ENCODE data around the gene KCNK3.

KCNK3 gene

DNA sequence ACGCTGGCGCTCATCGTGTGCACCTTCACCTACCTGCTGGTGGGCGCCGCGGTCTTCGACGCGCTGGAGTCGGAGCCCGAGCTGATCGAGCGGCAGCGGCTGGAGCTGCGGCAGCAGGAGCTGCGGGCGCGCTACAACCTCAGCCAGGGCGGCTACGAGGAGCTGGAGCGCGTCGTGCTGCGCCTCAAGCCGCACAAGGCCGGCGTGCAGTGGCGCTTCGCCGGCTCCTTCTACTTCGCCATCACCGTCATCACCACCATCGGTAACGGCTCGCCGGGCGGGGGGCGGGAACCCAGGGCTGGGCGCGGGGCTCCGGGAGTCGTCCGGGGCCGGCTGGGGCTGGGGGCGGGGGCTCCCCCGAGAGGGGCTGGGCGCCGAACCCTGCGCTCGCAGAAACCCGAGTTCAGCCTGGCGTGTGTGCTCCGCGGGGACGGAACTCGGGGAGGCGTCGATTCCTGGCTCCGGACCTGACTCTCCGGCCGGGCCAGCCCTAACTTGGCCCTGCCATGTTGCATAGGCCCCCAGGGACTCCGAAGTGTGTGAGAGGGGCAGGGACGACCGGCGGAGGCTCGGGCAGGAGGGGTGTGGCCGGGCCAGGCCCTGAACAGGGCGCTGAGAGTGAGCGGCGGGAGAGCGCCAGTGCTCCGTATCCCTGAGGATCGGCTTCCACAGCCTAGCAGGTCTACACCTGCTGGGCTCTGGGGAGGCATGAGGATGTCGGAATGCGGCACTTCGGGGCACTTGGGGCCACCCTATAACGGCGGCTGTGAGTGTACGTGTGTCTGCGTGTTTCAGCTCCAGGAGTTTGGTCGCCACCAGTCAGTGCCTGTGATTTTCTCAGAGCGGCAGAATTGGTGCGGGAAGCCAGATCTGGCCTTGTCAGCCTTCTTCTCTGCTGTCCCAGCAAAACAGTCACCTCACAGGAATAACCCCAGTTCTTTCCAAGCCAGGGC is 651 bp downstream of the KCNK3 start:
- DNase-seq = peak; percentile 15

DNA sequence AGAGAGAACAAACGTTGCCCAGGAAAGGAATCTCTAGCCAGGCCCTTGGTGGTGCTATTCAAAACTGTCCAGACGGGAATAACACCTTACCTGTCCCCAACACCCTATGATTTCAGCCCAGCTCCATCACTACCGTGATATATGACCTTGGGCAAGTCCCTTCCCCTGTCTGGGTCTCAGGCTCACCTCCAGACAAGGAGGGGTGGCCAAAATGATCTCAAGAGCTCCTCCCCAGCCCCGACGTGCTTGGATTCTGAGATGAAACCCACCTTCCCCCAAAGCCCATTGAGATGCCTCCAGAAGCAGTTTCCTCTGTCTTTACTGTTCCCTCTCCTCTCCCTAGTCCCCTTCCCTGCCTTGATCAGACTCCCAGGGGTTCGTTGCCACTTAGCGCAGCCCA is 1.5 kb downstream of the KCNK3 start:
- no peak for DNase-seq

DNA sequence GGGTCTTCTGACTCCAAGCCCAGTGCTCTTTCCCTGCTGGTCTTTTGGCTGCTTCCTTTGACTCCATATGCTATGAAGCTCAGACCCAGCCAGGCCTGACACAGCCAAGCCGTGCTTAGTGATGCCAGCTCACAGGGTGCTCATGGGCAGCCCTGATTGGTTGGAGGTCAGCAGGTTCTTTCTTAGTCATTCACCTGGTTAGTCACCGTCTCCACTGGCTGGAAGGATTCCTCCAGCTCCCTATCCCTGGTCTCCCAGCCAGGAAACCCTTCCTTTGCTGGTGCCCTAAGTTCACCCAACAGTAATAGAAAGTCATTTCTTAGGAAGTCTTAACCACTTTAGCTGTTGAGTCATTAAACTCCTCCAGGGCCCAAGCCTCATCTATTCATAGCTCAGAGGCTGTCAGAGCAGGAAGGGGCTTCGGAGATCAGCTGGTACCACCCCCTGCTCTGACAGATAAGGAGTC is 3.9 kb downstream of the KCNK3 start:
- DNase-seq = no peak

DNA sequence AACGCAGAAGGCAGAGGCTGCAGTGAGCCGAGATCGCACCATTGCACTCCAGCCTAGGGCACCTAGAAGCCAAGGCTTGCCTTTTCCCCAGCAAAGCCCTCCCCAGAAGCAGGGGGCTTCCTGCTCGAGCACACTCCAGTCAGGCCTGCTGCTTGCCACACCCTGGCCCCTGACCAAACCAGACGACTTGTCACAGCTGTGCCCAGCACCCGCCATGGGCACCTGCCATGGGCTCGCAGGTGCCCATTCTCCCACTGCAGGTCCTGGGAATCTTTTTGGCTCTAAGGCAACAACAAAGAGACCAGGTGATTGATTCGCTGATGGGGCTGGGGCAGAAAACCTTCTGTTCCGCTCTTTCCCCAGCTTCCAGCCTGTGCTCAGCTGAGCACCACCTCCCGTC is 4.9 kb downstream of the KCNK3 start:
- DNase-seq = no peak

DNA sequence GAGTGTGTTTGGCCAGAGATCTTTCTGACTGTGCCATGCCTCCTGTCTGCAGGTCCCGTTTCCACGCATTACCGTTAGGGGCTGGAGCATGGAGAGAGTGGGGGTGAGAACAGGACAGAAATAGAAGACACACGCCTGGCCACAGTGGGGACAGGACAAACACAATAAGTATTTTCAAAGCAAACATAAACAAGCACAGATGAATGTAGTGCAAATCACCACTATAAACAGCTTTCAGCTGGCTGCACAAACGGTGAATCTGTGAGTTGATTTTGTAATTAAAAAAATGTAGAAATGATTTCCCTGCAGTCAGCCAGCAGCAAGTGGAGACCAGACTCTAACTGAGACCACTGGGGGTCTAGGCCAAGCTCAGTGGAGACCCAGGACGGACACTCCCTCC is 6.8 kb downstream of the KCNK3 start:
- DNase-seq = no peak

DNA sequence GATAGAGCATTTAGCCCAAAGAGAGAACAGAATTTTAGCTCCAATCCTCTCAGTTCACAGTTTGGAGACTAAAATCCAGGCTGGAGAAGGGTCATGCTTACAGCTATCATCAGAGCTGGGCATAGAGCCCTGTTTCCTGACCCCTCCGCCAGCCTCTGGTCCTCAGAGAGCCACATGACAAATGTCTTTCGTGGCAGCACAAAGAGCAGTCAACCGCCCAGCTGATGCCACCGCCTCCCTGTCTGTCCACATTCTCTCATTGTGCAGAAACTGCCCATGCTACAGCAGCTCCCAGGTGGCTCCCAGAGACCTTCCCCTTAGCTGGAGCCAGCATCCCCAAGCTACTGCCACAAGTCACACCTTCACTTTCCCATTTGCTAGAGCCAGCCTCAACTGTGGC is 7.6 kb downstream of the KCNK3 start:
- no peak for DNase-seq

DNA sequence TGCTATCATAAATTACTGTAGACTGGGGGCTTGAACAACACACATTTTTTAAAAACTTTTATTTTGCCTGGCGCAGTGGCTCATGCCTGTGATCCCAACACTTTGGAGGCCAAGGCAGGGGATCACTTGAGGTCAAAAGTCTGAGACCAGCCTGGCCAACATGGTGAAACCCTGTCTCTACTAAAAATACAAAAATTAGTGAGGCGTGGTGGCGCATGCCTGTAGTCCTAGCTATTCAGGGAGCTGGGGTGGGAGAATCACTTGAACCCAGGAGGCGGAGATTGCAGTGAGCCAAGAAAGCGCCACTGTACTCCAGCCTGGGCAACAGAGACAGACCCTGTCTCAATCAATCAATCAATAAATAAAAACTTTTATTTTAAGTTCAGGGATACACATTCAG is 9.1 kb downstream of the KCNK3 start:
- no peak for DNase-seq

DNA sequence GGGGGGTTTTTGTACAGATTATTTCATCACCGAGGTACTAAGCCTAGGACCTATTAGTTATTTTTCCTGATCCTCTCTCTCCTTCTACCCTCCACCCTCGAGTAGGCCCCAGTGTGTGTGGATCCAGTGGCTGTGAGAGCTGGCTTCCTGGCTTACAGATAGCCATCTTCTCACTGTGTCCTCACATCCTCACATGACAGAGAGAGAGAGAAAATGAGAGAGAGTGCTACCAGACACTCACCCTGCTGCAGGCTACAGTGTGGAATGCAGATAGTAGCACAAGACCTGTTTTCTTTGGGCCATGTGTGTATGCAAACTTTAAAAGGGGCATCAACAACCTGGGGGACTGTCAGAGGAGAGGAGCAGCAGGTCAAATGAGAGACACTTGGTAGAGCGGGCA is 9.5 kb downstream of the KCNK3 start:
- no peak for DNase-seq

DNA sequence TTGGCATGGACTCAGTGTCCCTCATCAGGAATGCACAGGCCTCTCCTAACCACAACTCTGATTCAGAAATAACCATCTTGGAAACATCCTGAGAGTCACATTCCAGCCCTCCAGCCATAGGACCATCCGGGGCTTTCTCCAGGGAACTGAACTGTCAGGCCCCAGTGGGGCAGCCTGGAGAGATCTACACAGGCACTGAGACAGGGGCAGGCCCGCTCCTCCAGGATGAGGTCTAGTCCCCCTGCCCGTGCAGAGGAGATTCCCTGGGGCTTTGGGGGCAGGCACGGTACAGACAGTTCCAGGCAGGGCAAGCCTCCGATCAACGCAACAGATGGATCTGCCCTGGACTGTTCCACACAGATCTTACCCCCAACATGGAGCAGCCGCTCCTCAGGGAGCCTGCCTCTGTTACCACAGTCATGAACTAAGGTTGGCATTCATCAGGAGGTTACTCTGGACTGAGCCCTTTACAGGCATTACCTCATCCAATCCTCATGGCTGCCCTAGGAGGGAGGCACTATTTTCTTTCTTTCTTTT is 12.0 kb downstream of the KCNK3 start:
- no peak for DNase-seq

DNA sequence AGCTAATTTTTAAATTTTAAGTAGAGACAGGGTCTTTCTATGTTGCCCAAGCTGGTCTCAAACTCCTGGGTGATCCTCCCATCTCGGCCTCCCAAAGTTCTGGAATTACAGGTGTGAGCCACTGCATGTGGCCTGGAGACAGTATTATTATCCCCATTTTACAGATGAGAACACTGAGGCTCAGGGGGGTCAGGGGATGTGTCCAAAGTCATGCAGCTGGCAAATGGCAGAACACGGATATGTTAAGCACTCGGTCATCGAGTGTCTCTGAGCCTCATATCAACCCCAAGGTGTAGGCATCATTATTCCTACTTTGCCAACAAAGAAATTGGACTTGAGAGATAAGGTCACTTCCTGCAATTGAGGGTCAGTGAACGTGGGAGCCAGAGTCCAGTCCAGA is 12.6 kb downstream of the KCNK3 start:
- DNase-seq = no peak

DNA sequence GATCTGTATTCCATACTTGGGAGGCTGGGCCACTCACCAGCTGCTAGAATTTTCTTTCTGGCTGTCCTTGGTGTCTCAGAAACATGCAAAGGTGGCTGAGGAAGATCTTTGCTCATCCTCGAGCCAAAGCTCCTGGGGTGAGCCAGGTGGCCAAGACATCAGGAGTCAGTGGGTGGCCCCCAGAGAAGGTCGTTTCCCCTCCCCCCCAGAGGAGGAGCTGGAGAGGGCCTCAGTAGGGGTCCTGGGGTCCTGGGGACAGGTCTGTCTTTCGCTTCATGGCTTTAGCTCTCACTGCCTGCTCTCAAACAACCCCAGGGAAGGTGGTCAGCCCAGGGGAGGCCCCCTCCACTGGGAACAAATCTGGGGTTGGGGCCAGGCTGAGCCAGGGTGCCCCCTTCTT is 13.6 kb downstream of the KCNK3 start:
- DNase-seq = no peak

DNA sequence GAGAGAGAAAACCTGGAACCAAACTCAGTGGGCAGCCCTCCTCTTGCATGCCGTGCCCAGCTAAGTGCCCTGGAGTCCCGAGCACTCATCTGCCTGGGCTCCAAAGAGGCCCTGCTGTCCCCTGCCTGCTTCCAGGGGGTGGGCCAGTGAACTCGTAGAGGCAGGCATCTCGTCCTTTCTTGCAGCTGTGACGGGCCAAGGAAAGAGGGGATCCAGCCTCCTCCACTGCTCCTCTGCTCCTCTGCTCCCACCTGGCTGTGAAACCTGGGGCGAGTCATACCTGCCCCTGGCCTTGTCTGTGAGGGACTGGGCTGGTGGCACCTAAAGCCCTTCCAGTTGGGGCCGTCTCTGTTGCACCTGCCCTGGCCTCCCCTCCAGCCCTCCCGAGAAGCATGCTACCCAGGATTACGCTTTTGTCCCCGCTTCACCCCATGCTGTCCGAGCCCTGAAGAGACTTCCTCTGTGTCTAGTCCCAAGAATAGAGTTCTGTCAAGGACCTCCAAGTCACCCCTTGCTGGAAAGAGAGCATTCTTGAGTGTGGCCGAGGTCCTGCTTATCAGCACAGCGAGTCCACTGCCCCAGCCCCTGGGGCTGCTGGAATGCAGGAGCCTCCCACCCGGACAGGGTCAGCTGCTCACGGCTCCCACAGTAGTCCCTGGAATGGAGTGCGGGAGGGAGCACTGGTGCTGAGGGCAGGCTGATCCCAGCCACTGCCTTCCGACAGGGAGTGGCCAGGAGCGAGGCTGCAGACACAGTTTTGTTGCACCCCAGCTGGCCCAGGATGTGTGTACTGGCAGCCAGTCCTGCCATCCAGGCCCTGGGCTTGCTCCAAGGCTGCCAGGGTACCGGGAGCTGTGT is 14.3 kb downstream of the KCNK3 start:
- DNase-seq = no peak

DNA sequence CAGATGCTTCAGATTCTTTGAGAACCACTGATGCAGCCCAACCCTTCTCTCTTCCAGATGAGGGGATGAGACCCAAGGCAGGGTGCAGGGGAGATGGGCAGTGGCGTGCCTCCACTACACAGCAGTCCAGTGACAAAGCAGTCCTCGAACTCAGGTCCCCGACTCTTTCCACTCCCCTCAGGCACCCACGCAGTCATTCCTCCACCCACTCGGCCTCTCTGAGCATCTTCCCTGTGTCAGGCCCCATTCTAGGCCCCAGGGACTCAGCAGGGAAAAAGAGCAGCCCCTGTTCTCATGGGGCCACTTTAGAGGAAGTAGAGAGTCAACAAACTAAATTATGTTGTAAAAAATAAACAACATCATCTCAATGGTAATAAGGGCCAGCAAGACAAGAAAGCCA is 15.2 kb downstream of the KCNK3 start:
- no peak for DNase-seq

DNA sequence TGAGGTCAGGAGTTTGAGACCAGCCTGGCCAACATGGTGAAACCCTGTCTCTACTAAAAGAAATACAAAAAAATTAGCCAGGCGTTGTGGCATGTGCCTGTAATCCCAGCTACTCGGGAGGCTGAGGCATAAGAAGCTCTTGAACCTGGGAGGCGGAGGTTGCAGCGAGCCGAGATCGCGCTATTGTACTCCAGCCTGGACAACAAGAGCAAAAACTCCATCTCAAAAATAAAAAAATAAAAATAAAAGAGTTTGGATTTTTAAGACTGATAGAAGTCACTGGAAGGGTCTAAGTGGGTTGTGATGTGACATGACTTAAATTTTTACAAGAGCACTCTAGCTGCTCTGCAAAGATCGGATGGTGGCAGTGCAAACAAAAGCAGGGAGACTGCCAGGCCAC is 15.9 kb downstream of the KCNK3 start:
- no peak for DNase-seq

DNA sequence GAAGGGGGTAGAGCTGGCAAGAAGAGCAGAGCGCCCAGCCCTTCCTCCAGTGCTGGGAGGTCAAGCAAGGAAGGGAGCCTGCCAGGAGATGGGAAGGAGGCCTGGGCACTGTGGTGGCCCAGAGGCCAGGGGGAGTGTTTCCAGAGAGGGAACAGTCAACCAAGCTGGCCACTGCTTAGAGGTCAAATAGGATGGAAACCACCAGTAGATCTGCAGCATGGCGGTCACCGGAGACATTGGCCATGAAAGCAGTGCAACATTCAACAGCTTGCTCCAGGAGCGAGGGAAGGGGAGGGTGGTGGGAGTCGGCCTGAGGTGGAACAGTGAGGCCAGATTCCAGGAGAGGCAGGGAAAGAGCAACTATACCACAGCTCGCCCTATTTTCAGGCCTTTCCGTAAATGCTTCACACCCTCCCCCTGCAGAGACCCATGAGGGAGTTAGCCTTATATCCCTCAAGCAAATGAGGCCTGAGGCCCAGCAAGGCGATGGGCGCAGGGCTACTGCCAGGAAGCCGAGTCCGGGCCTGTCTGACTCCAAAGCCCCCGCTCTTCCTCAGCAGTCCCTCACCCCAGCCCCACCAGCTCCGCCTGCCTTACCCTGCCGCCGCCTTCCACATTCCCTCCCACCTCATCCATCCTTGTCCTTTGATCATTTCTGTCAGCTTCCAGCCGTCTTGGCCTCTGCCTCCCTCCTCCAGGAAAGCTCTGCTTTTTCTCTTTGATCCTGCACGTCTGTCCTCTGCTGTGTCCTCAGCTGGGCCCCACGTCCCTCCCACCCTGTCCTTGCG is 17.0 kb downstream of the KCNK3 start:
- no peak for DNase-seq

DNA sequence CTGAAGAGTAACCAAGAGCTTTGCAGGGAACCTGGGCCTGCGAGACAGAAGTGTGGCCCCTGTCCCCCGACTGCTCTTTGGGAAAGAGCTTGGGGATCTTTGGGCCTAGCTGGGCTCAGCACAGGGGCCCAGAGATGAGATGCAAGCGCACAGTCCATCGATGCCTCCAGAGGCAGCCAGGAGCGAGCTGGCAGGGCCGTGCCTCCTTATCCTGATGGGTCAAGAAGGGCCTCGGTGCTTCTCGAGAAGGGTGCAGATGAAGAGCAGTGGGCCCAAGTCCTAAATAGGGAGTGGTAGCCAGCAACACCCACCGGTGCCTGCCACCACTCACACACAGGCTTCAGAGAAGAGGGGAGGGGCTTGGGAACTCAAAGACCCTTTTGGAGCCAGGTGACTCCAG is 17.6 kb downstream of the KCNK3 start:
- no peak for DNase-seq

DNA sequence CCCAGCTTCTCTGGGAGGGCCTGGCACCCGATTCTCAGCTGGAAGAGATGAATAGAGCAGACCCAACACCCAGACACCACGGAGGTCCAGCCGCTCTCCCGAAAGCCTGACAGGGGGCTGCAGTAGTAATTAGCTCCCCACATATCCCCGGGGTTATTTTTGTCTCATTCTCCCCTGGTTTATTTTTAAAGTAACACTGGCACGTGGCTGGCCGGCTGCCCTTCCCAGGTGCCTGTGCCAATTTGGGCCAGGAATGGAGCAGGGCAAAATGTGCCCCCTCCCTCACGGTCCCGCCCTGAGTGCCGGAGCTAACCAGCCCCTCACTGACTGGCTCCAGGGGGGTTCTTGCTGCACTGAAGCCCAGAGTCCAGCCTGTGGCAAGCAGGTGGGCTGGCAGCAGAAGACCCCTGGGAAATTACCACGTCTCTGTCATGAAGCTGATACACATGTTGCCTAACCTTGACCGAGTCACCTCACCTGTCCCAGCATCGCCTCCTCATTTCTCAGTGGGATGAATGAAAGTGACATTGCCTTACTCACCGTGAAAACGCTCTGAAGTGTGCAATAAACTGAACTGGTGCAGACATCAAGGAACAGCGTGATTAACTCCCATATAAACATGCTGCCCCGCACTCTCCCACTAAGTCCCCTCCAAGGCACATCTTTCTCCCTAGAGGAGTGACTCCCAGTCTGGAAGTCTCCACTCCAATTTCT is 18.4 kb downstream of the KCNK3 start:
- no peak for DNase-seq

DNA sequence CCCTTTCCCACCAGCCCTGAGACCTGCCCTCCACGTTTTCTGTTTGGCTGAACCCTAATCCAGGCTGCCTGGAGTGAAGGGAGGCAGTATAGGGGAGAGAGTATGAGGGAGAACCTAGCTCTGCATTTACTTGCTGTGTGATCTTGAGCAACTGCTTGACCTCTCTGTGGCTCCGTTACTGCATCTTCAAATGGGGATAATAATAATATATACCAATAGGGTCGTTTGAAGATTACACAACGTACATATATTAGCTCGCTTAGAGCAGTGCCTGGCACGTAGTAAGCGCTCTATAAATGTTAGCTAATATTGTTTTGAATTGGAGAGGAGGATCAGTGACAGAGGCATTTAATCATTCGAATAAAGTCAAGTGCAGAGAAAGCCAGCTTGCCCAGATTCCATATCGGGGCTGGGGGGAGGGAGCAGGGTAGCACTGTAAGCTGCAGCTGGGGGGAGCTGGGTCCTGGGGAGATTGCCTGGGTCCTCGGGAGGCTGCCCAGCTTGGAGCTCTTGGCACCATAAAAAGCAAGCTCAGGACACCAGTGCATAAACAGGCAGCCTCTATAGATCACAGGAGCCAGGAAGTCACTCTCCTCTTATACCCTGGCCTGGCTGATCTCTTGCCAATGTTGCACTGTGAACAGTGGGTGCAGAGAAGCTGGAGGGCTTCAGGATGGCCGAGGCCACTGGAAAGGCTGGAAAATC is 19.1 kb downstream of the KCNK3 start:
- no peak for DNase-seq

DNA sequence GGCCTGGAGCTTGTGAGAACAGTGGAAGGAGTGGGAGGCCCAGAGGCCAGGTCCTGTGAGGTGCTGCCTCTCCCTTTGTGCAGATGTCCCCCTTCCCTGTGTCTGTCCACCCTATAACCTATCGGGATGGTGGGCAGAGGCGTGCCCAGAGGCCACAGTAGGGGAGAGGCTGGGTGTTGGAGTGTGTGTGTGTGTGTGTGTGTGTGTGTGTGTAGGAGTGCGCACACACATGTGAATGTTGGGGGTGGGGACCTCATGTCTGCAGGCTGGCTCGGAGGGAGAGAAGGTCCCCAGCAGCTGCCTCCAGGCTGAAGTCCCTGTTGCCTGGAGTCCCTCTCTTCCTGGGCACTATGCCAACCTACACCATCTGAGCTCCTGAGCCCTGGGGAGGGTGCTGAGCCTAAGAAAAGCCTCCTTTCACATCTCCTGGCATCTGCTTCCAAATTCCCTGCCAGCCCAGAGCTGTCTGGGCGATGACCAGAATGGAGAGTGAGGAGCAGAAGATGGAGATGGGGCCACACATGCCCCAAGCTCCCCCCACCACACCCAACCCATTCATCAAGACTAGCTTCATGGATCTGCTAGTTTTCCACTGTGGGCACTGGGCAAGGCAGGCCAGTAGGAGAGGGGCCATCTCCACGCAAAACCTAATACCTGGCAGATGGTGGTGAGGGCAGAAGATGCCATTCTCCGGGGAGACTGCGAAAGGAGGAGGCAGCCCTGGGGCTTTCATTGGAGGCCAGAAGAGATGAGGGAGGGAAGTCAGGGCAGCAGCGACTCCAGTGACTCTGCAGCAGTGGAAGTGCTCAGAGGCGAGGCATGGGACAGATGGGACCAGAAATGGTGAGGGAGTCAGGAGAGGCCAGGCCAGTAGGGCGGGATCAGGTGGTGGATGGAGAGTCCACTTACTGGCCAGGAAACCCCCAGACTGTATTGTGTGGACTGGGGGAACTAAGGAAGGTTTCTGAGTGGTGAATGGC is 20.3 kb downstream of the KCNK3 start:
- DNase-seq = no peak
